CD8-positive, alpha-beta memory T cell (primary cell): ENCODE data around the gene MUSTN1. TPM values are rescaled to one million over a fixed set of nuclear protein-coding genes. Genes with fewer than 3 reads are reported as not detected.

Source experiments
- CTCF ChIA-PET: fragments of 350-600 bp; sonication (Branson Sonifier 250); formaldehyde crosslinking; loops from one replicate; lab custom pipeline; 2021; ENCODE audit warnings: antibody characterized with exemption; lab: Charles Lee
- POLR2A ChIA-PET: fragments of 350-600 bp; sonication (Branson Sonifier 250); formaldehyde crosslinking; loops from one replicate; lab custom pipeline; 2021; ENCODE audit warnings: antibody characterized with exemption; lab: Charles Lee
- DNase-seq, 5 donors: peaks; one replicate each; pipeline versions ENCODE4 v3.0.0 to v3.0.0-alpha.2; 2020 to 2022; ENCODE audit warnings: mixed read lengths in 1 of 5
- H3K27ac ChIP-seq: one replicate; pipeline ENCODE4 v1.7.0; 2013; ENCODE audit warnings: low read depth, mild to moderate bottlenecking, low read length, moderate library complexity
- H3K27me3 ChIP-seq: 2 replicates; pipeline ENCODE4 v1.7.0; 2013; ENCODE audit warnings: low read length, mild to moderate bottlenecking; ENCODE audit not compliant: insufficient read depth, poor library complexity, severe bottlenecking
- H3K36me3 ChIP-seq: 2 replicates; pipeline ENCODE4 v1.7.0; 2013; ENCODE audit warnings: mild to moderate bottlenecking, low read length, moderate library complexity; ENCODE audit not compliant: insufficient read depth
- H3K4me1 ChIP-seq: 2 replicates; pipeline ENCODE4 v1.7.0; 2013; ENCODE audit warnings: mild to moderate bottlenecking, low read length, moderate library complexity; ENCODE audit not compliant: insufficient read depth
- H3K4me3 ChIP-seq: 2 replicates; pipeline ENCODE4 v1.7.0; 2013; ENCODE audit warnings: mild to moderate bottlenecking, low read length
- H3K9me3 ChIP-seq: 2 replicates; pipeline ENCODE4 v1.7.0; 2013; ENCODE audit warnings: mild to moderate bottlenecking, low read length
- H3K27ac Mint-ChIP-seq, 8 donors: one replicate each; pipeline ENCODE4 v1.8.0; 2020 to 2021; ENCODE audit warnings: mixed read lengths in 8 of 8, mild to moderate bottlenecking in 6 of 8, inconsistent platforms in 3 of 8, moderate library complexity in 3 of 8
- H3K27me3 Mint-ChIP-seq, 2 donors: one replicate each; pipeline ENCODE4 v1.8.0; 2020 to 2021; ENCODE audit warnings: mixed read lengths in 2 of 2, mild to moderate bottlenecking in 1 of 2, moderate library complexity in 1 of 2
- H3K36me3 Mint-ChIP-seq, 3 donors: one replicate each; pipeline ENCODE4 v1.8.0; 2020 to 2021; ENCODE audit warnings: mixed read lengths in 3 of 3, inconsistent platforms in 1 of 3, mild to moderate bottlenecking in 1 of 3
- H3K4me1 Mint-ChIP-seq, 3 donors: one replicate each; pipeline ENCODE4 v1.8.0; 2020 to 2021; ENCODE audit warnings: mixed read lengths in 3 of 3, inconsistent platforms in 1 of 3, mild to moderate bottlenecking in 1 of 3
- H3K4me3 Mint-ChIP-seq, 7 donors: one replicate each; pipeline ENCODE4 v1.8.0; 2020 to 2021; ENCODE audit warnings: mixed read lengths in 7 of 7, mild to moderate bottlenecking in 6 of 7, moderate library complexity in 4 of 7, inconsistent platforms in 2 of 7
- H3K9me3 Mint-ChIP-seq, 5 donors: one replicate each; pipeline ENCODE4 v1.8.0; 2020 to 2022; ENCODE audit warnings: mixed read lengths in 5 of 5, mild to moderate bottlenecking in 3 of 5, moderate library complexity in 2 of 5, inconsistent platforms in 1 of 5
- polyA plus RNA-seq: library from polyadenylated mRNA; unstranded; fragments of 300-500 nt; fragmentation: Illumina TruSeq; gene quantifications from one replicate; pipeline ENCODE4 v1.2.3, GENCODE V29; 2021
- total RNA-seq, 2 experiments: library from RNA; stranded (reverse); gene quantifications; one replicate each; pipeline ENCODE4 v1.2.3, GENCODE V29; 2021

The MUSTN1 gene
- total and polyA plus RNA-seq, 3 experiments from 2014 or later, result 0.79 to 1.5 TPM; not detected in 1

DNA sequence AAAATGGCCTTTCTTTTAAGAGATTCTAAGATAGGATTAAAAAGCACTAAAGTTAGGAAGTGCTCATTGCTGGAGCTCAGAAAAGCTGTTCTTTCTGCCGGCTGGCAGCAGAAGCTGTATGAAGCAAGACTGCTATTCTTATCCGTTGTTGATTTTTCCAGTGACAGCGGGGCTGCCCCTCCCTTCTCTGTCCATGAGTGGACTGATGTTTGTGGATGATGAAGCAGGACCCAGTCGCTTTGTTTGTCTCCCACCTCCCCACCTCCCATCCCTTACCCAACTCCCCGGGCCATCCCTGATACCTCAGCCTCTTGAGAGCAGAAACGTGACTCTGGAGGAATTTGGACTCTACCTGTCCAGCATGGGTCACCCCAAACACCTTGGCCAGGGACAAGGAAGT, 10.3 kb upstream of the MUSTN1 start:
- Histone ChIP-seq H3K36me3 (peaks cover 11% of the 10 kb centered on the region), H3K4me1 (no peaks in the 10 kb centered on the region), H3K27me3 (no peaks in the 10 kb centered on the region), H3K27ac (no peak overlapping the region), H3K9me3 (no peaks in the 10 kb centered on the region), H3K4me3 (no peak overlapping the region)
- ChIA-PET POLR2A (no interaction called here), CTCF (interaction anchor here (1.2 to 2.1 kb wide), 4 partner anchors 7 to 226 kb away, joined by 3 to 7 read pairs (median 5); no protein-coding TSS in a partner anchor)
- no peak for DNase-seq
- Mint-ChIP-seq H3K9me3 (no peaks in the 10 kb centered on the region), H3K4me1 (peaks cover 4 to 7% (median 6%) of the 10 kb centered on the region in 3 donors), H3K27ac (peak overlapping the region in 1 of 8 donors; percentile 33), H3K4me3 (no peak overlapping the region), H3K36me3 (peaks cover 10 to 80% (median 16%) of the 10 kb centered on the region in 3 donors), H3K27me3 (peaks cover 0 to 4% of the 10 kb centered on the region in 2 donors)

GRCh38 chr3:52844290-52844975, 9.6 kb upstream of the MUSTN1 start:
- Histone ChIP-seq H3K4me1 (peaks cover 2% of the 10 kb centered on the region), H3K27ac (no peak overlapping the region), H3K9me3 (no peaks in the 10 kb centered on the region), H3K36me3 (peaks cover 11% of the 10 kb centered on the region), H3K4me3 (no peak overlapping the region), H3K27me3 (no peaks in the 10 kb centered on the region)
- CTCF ChIA-PET, result interaction anchor here (1.0 to 1.8 kb wide), 5 partner anchors 21 to 230 kb away, joined by 3 to 7 read pairs (median 3); no protein-coding TSS in a partner anchor
- Mint-ChIP-seq H3K36me3 (peaks cover 8 to 80% (median 16%) of the 10 kb centered on the region in 3 donors), H3K4me3 (no peak overlapping the region), H3K9me3 (no peaks in the 10 kb centered on the region), H3K27ac (peak overlapping the region in 1 of 8 donors; percentile 24), H3K27me3 (peaks cover 0 to 4% of the 10 kb centered on the region in 2 donors), H3K4me1 (peaks cover 11 to 14% (median 13%) of the 10 kb centered on the region in 3 donors)
- POLR2A ChIA-PET, result no interaction called here
- DNase-seq, result no peak

DNA sequence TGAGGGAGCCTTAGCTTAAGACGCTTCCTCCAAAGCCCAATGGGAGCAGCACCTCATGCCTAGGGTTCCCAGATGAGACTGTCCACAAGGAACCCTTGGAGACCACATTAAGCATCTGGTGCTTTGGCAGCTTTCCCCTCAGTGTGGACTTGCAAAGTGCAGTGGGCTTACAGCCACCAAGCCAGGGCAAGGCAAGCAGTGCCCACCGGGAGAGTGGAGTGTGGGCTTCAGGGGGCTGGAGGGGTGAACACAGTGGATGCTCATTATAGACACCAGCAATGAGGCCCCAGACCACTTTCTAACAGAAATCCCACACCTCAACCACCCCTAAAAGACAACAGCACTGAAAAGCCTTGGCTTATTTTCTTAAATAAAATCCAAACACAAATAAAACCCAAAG, 9.1 kb upstream of the MUSTN1 start:
- H3K36me3 ChIP-seq, result peaks cover 11% of the 10 kb centered on the region
- no peaks in the 10 kb centered on the region for H3K9me3 Mint-ChIP-seq
- POLR2A ChIA-PET, result no interaction called here
- DNase-seq, result no peak
- no peak overlapping the region for H3K4me3 Mint-ChIP-seq
- peaks cover 0 to 4% of the 10 kb centered on the region in 2 donors for H3K27me3 Mint-ChIP-seq
- no peak overlapping the region for H3K4me3 ChIP-seq
- no peak overlapping the region for H3K27ac Mint-ChIP-seq
- H3K27me3 ChIP-seq, result no peaks in the 10 kb centered on the region
- H3K27ac ChIP-seq, result no peak overlapping the region
- no peaks in the 10 kb centered on the region for H3K9me3 ChIP-seq
- H3K4me1 Mint-ChIP-seq, result peaks cover 16 to 20% (median 19%) of the 10 kb centered on the region in 3 donors
- H3K4me1 ChIP-seq, result peaks cover 7% of the 10 kb centered on the region
- CTCF ChIA-PET, result interaction anchor here (1.0 to 1.6 kb wide), 3 partner anchors 50 to 231 kb away, joined by 3 to 5 read pairs (median 3); no protein-coding TSS in a partner anchor
- peaks cover 8 to 74% (median 16%) of the 10 kb centered on the region in 3 donors for H3K36me3 Mint-ChIP-seq

DNA sequence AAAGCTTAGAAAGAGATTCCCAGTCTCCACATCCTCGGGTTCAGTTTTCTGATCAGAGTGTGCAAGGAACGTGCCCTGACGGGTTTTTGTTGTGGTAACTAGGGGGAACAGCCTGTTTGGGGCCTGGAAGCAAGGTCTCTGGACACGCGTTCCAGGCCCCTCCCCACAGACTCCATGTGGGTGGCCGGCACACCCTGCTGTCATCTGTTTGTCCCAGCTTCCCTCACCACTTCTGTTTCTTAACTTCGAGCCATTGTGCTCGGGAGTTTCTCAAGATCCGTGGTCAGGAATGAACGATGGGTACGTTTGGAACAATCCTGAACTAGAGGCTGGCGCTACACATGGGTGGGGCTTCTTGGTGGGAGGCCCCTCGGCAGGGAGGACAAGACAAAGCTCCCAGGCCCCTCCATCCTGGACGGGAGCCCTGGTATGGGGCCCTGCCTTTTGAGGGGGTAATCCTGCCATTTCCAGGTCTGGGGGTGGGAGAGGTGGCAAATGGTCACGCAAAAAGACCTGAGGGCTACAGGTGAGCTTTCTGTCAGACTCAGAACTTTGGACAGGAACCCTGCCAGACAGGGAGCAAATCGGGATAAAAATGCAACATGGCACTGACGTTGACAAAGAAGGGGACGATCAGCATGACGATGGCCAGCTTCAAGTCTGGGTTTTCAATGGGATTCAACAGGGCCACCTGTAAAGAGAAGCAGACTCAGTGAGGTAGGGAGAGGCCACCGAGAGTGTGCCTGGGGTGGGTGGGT, 8.5 kb upstream of the MUSTN1 start:
- Mint-ChIP-seq H3K36me3 (peaks cover 8 to 68% (median 16%) of the 10 kb centered on the region in 3 donors), H3K27me3 (peaks cover 0 to 4% of the 10 kb centered on the region in 2 donors), H3K4me3 (no peak overlapping the region), H3K4me1 (peaks cover 22 to 26% (median 25%) of the 10 kb centered on the region in 3 donors), H3K9me3 (no peaks in the 10 kb centered on the region), H3K27ac (no peak overlapping the region)
- Histone ChIP-seq H3K9me3 (no peaks in the 10 kb centered on the region), H3K27ac (no peak overlapping the region), H3K36me3 (peaks cover 11% of the 10 kb centered on the region), H3K4me3 (no peak overlapping the region), H3K4me1 (peaks cover 13% of the 10 kb centered on the region), H3K27me3 (no peaks in the 10 kb centered on the region)
- ChIA-PET POLR2A (no interaction called here), CTCF (interaction anchor here (0.6 to 1.6 kb wide), 5 partner anchors 50 to 231 kb away, joined by 3 to 5 read pairs (median 3); no protein-coding TSS in a partner anchor)
- no peak for DNase-seq

- ChIA-PET CTCF (interaction anchor here (1.1 kb wide), 1 partner anchor 93 kb away, joined by 3 read pairs; no protein-coding TSS in a partner anchor), POLR2A (no interaction called here)
- H3K9me3 ChIP-seq, result no peaks in the 10 kb centered on the region
- Mint-ChIP-seq H3K4me1 (peaks cover 31 to 34% (median 34%) of the 10 kb centered on the region in 3 donors), H3K9me3 (no peaks in the 10 kb centered on the region), H3K27ac (no peak overlapping the region), H3K4me3 (no peak overlapping the region), H3K36me3 (peaks cover 7 to 64% (median 16%) of the 10 kb centered on the region in 3 donors), H3K27me3 (peaks cover 0 to 4% of the 10 kb centered on the region in 2 donors)
- no peak for DNase-seq
- peaks cover 11% of the 10 kb centered on the region for H3K36me3 ChIP-seq
- H3K27ac ChIP-seq, result no peak overlapping the region
- H3K4me1 ChIP-seq, result peaks cover 21% of the 10 kb centered on the region
- H3K27me3 ChIP-seq, result no peaks in the 10 kb centered on the region
- H3K4me3 ChIP-seq, result no peak overlapping the region
Measured at GRCh38 chr3:52842424-52842823, 7.6 kb upstream of the MUSTN1 start.

DNA sequence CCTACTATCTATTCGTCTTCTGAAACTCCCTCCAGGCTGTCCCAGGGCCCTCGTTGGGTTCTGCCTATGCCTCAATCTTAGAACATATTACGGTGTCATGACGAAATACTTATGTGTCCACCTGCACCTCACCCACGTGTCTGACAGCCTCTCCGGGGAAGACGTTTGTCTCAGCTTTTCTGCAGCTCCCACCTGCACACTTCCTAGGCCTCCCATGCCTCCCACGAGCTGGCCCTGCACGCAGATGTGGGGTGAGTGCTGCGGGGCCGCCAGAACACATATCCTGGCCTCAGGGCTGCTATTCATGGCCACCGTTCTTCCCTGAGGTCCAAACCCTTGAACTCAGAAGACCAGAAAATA, 7.1 kb upstream of the MUSTN1 start:
- no peak for DNase-seq
- Histone ChIP-seq H3K4me1 (peaks cover 24% of the 10 kb centered on the region), H3K36me3 (peaks cover 11% of the 10 kb centered on the region), H3K27ac (no peak overlapping the region), H3K9me3 (no peaks in the 10 kb centered on the region), H3K27me3 (no peaks in the 10 kb centered on the region), H3K4me3 (no peak overlapping the region)
- H3K27ac Mint-ChIP-seq, result peak overlapping the region in 1 of 8 donors; percentile 65
- H3K9me3 Mint-ChIP-seq, result no peaks in the 10 kb centered on the region
- H3K4me3 Mint-ChIP-seq, result no peak overlapping the region
- POLR2A ChIA-PET, result no interaction called here
- peaks cover 33 to 39% (median 38%) of the 10 kb centered on the region in 3 donors for H3K4me1 Mint-ChIP-seq
- CTCF ChIA-PET, result interaction anchor here (1.1 kb wide), 1 partner anchor 93 kb away, joined by 3 read pairs; no protein-coding TSS in a partner anchor
- H3K36me3 Mint-ChIP-seq, result peaks cover 7 to 62% (median 16%) of the 10 kb centered on the region in 3 donors
- H3K27me3 Mint-ChIP-seq, result peaks cover 0 to 4% of the 10 kb centered on the region in 2 donors

DNA sequence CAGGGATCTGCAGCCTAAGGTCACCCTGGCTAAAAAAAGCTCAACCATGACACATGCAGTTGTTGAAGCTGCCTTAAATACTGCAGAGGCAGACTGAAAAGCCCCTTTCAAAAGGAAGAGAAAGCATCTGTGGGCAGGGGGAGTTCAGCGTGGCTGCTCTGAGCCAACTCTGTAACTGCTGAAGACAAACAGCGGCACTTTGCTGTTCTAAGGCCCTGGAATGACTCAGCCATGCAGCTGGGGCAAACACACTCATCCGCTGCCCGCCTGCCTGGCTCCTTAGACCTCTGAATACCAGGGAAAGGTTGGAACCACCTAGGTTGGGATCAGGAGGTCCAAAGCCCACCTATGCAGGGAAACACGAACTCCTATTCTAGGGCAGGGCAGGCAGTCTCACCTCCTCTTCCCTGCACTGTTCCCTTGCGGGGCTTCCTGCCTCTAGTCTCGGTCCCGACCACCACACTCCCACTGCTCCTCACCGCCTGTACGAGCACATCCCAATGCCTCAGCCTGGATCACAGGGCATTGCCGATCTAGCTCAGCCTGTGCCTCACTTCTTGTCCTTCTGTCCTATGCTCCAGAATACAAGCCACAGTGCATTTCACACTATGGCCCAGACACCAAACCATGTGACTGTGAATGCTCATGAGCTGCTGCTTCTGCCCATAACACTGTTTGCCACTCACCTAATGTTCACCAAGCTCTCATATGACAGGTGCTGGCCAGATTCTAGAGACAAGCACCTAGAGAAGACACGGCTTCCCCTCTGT, 6.6 kb upstream of the MUSTN1 start:
- H3K9me3 ChIP-seq, result no peaks in the 10 kb centered on the region
- no peaks in the 10 kb centered on the region for H3K27me3 ChIP-seq
- ChIA-PET POLR2A (no interaction called here), CTCF (no interaction called here)
- Mint-ChIP-seq H3K27ac (peak overlapping the region in 3 of 8 donors; percentile 0 to 27 (median 6)), H3K4me3 (no peak overlapping the region), H3K9me3 (no peaks in the 10 kb centered on the region), H3K36me3 (peaks cover 7 to 61% (median 16%) of the 10 kb centered on the region in 3 donors), H3K27me3 (peaks cover 0 to 2% of the 10 kb centered on the region in 2 donors), H3K4me1 (peaks cover 35 to 45% (median 43%) of the 10 kb centered on the region in 3 donors)
- H3K27ac ChIP-seq, result no peak overlapping the region
- H3K36me3 ChIP-seq, result peaks cover 11% of the 10 kb centered on the region
- DNase-seq, result no peak
- H3K4me3 ChIP-seq, result no peak overlapping the region
- H3K4me1 ChIP-seq, result peaks cover 24% of the 10 kb centered on the region
